Esophagus muscularis mucosa (tissue), 3 donors: ENCODE results near the gene RNF180.

Experiments
- POLR2A ChIP-seq: fragments of 450-650 bp; IDR thresholded peaks from one replicate; pipeline ENCODE4 v1.6.1; 2017; ENCODE audit warnings: antibody characterized with exemption, moderate library complexity, mild to moderate bottlenecking, low read depth
- POLR2AphosphoS5 ChIP-seq, 2 donors: sonication (generic); formaldehyde crosslinking; IDR thresholded peaks; one replicate each; pipeline ENCODE4 v1.6.1; 2017; ENCODE audit warnings: antibody characterized with exemption in 2 of 2
- TF ChIP-seq, protein P1 (sequence below), 3 experiments: fragments of 200-600 bp in 2 of 3; fragments of 450-650 bp in 1 of 3; sonication (generic) in 2 of 3; IDR thresholded peaks; one replicate each; pipeline ENCODE4 v1.5.1; 2017 to 2019; ENCODE audit warnings: antibody characterized with exemption in 3 of 3, mild to moderate bottlenecking in 2 of 3, moderate library complexity in 1 of 3

DNA sequence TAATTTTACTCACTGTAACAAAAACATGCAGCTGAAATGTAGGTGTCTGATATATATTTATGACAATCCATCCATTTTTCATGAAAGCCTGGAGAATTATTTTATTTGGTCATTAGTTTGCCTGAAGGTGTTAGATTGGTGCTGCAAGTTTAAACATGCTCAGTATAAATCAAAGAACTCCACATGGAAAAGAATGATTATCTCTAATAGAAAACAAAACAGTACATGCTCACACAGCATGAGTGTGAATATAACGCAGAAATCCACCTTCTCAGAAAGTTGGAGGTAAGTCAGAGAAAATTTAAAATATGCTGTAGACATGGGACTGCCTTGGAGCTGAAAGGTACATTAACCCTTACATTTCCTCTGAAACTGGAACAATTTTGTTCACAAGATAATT lies 174.7 kb downstream of the RNF180 start:
- TF ChIP-seq POLR2A (no peak), POLR2AphosphoS5 (IDR thresholded peaks at IDR 0.05) (no peak)
- TF ChIP-seq, protein P1, sequence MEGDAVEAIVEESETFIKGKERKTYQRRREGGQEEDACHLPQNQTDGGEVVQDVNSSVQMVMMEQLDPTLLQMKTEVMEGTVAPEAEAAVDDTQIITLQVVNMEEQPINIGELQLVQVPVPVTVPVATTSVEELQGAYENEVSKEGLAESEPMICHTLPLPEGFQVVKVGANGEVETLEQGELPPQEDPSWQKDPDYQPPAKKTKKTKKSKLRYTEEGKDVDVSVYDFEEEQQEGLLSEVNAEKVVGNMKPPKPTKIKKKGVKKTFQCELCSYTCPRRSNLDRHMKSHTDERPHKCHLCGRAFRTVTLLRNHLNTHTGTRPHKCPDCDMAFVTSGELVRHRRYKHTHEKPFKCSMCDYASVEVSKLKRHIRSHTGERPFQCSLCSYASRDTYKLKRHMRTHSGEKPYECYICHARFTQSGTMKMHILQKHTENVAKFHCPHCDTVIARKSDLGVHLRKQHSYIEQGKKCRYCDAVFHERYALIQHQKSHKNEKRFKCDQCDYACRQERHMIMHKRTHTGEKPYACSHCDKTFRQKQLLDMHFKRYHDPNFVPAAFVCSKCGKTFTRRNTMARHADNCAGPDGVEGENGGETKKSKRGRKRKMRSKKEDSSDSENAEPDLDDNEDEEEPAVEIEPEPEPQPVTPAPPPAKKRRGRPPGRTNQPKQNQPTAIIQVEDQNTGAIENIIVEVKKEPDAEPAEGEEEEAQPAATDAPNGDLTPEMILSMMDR (IDR thresholded peaks at IDR 0.05), result no peak
